Islet of Langerhans (tissue), 1 donor: ENCODE data around the gene GFRA1.

Source experiments
- FAIRE-seq: peaks from one replicate; lab custom pipeline; 2011; peaks lifted over from hg19 to GRCh38; lab: Jason Lieb, UNC

GFRA1 gene

DNA sequence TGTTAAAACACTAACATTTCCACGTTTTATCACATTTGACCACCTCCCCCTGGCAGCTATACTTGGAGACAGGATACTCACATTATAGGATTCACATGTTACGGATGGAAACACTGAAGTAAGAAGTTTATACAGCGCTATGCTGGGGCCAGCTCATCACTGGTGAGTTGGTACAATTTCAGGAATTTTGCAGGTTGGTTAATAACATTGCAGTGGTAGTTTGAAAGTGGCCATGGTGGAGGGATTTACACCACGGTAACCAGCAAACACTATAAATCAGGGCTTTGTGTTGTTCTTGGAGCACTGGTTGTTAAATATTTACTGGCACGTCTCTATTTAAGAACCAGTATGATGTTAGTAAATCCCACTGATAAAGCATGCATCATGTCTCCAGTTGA is 174.0 kb downstream of the GFRA1 start:
- FAIRE-seq: no peak

DNA sequence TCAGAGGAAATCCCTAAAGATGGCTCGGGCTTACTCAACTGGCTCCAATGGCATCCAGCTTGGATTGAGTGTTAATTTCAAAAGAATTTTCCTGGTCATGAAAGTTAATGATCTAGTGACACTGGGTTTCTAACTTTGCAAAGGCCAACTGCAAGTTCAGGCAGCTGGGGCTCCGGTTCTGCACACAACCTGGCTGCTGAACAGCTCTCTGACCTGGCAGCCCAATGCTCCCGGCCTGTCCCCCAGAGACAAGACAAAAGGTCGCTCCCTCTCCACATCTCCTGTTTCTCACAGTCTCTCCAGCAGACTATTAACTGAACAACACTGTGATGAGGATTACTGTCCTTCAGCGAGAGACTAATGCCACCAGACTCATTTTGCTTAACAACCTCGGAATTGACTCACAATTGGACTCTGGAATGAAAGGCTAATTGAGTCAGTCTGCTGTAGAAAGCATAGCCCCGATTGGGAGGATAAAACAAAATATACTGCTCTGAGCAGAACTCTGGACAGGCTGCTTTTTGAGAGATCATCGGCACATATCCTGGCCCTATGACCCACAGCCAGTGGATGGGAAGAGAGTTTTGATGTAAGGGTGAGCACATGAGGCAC is 174.5 kb downstream of the GFRA1 start:
- no peak for FAIRE-seq

DNA sequence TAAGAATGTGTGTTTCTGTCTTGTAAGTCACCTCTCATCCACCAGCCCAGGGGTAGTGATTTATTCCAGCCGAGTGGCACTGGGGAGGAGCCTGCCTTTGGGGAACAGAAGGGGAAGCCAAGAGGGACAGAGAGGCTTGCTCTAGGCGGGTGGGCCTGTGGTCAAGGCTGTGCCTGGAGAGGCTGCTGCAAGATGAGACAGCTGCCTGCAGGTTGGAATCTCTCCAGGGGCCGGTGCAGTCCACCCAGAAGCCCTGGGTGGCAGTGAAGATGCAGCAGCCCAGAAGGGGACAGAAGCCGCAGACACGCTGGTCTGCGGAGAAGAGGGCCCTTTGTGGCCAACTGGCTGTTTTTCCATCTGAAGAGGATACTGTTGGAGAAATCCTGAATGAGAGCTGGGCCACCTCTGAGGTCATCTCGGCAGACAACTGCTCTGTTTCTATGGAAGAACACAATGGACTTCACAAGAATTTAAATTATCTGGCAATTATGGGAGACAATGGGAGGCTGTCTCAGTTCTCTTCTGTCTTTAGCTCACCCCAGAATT is 175.7 kb downstream of the GFRA1 start:
- FAIRE-seq: no peak

DNA sequence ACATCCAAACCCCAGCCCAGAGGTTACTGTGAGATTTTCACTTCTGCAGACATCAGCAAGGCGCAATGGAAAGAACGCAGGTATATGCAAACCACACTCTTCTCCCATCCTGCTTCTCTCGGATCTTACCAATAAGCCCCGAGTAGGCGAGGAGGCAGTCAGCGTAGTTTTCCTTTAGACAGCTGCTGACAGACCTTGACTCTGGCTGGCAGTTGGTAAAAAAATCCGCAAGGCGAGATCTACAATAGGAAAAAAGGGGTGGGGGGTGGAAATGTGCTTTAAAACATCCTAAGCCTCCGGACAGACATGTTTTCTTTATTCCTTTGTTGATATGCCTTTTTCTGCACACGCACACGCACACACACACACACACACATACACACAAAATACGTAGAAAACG is 176.5 kb downstream of the GFRA1 start:
- no peak for FAIRE-seq

DNA sequence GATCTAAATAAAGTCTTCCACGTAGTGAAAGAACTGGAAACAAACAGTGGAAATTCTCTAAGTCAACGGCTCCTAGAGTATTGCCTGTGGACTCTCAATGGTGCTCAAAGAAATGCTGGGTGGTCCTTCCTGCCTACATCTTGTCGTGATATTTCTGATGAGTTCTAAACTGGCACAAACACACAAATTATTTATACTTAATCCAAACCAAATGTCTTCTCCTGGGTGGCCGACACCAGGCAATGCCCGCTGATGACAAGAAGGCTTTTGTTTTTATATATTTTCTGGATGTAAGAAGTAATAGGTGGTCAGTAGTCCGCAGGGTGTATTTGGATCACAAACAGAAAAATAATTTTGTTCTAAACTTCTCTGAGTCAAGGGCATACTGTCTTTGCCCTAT is 178.7 kb downstream of the GFRA1 start:
- FAIRE-seq: no peak

GRCh38 chr10:116093031-116093430 is 180.0 kb downstream of the GFRA1 start:
- FAIRE-seq: no peak

GRCh38 chr10:116088985-116089384 is 184.0 kb downstream of the GFRA1 start:
- no peak for FAIRE-seq

- FAIRE-seq: no peak
Measured at GRCh38 chr10:116085323-116085722, 187.7 kb downstream of the GFRA1 start.

- FAIRE-seq: no peak
Measured at GRCh38 chr10:116084161-116084560, 188.8 kb downstream of the GFRA1 start.

DNA sequence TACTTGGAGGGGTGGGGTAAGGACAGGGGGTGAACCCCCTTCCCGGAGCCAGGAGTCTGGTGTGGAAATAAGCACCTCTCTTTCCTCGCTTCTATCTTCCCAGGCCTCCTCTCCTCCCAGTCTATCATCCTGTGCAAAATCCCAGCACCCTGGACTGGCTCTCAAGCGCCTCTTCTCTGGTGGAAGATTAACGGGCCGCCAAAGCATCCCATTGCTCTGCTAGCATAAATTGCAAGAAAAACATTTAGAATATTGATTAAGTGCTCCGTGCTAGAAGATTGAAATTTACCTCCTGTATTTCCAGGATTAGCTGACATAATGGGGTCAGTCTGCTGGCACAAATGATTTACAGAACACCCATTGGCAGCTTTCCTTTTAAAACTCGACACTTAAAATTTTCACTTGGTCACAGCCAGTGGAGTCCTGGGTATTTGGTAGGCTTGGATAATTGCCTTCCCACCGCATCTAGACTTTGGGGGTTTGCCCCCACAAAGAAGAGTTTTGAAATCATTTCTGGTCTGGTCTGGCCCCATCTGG is 189.7 kb downstream of the GFRA1 start:
- FAIRE-seq: no peak

DNA sequence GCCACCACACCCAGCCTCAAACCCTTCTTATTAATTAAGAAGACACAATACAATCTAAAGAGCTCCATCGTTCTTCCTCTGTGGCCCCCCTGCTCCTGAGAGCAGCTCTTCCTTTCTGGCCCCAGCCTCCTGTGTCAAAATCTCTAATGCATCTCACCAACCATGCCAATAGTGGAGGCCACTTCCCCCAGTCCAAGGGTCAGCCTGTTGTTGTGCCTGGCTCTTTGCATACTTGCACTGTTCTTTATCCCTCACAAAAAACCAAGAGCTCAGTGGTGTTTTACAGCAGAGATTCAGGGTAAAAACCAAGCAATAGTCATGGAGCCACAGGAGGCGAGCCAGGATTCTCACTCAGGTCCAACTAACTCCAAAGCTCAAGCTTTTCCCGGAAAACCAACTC is 190.2 kb downstream of the GFRA1 start:
- no peak for FAIRE-seq

- FAIRE-seq: no peak
Measured at GRCh38 chr10:116082206-116082605, 190.8 kb downstream of the GFRA1 start.

DNA sequence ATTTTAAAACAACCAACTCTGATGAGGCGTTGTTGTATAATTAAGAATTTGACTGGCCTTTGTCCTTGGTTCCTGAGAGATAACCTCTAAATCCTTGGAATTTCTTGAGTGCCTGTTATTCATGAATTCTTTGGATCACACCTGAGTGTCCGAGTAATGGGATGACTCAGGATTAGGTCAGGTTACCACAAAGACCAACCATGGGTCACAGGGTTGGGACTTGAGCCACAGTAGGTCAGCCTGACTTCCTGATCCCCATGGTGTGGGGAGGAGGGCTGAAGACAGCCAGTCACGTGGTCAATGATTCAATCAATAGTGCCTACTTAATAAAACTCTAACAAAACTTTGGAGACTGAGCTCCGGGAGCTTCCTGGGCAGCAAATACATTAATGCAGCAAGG is 192.5 kb downstream of the GFRA1 start:
- no peak for FAIRE-seq

- no peak for FAIRE-seq
Measured at GRCh38 chr10:116079355-116079754, 193.7 kb downstream of the GFRA1 start.

- no peak for FAIRE-seq
Measured at GRCh38 chr10:116076621-116077020, 196.4 kb downstream of the GFRA1 start.

DNA sequence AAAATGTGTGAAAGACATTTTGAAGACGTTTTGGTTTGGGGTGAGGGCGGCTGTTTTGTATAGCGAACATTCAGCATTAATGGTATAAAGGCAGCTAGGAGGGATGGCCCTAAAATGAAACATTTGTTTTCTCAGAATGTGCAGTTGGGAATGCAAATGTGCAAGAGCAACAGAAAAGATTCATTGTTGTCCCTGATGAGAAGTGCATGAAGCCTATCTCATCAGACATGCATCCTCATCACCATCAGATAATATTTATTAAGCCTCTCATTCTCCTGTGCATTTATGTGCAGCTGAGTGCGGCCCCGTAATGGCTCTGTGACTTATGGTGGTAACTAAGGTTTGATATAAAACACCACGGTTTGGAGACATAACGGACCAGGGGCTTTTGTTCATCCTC is 199.5 kb downstream of the GFRA1 start:
- FAIRE-seq: no peak

GRCh38 chr10:116073001-116073400 is 200.0 kb downstream of the GFRA1 start:
- FAIRE-seq: no peak

- FAIRE-seq: no peak
Measured at GRCh38 chr10:116071453-116072148, 201.4 kb downstream of the GFRA1 start.

DNA sequence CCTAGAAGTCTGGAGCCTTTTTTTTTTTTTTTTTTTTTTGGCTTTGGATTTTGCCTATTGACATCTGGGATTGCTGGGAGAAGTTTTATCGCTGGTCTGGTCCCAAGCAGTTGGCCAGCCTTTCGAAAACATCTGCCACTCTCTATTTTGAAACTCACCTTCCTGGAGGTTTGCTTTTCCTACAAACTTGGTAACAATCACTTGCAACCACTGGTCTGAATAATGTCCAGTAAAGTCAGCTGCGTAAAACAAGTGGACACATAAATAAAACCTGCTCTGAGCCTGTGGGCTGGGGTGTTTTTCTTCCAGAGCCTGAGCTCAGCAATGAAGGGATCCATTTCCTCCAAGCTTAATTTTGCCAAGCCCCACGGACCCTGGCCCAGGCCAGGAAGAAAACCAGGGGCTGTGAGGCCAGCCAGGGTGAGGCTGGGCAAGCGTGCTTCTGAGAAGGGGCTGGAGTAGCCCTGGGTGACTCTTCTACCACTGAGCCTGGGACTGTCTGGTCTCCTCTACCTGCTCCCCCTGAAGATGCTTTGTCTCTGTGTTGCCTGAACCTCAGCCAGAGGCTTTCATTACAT is 202.2 kb downstream of the GFRA1 start:
- no peak for FAIRE-seq

- no peak for FAIRE-seq
Measured at GRCh38 chr10:116069856-116070255, 203.2 kb downstream of the GFRA1 start.

DNA sequence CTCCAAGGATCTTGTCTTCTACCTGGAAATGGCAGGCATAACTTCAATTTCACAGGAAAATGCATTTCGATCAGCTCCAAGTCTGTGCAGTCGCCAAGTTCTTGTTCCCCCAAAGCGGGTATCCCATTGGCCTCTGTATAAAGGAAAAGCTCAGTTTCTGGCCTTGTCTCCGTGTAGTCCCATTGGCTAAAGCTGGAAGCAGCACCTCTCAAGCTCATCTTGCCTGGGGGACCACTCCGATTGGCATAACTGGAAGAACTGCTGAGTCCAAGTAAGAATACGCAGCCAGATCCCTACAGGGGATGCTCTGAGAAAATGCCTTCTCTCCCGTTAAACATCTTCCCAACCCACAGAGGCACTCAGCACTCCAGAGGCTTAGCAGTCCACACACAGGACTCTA is 205.2 kb downstream of the GFRA1 start:
- no peak for FAIRE-seq

GRCh38 chr10:116063107-116063506 is 209.9 kb downstream of the GFRA1 start:
- no peak for FAIRE-seq

DNA sequence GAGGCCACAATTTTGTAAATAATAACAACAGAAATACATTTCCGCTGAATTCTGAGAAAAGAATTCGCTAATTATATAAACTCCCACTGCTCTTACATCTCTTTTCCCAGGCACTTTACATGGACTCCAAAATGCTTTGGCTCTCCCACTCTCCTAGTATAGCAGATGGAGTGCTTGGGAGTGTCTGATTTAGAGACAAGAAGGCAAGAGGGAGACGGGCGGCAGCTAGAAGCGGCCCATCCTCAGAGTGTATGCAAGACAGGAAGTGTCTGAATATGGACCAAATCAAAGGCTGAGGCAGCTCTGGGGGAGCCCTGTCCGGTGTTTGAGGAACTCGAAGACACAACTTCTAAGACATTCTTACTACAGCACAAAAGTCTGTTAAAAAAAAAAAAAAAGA is 212.1 kb downstream of the GFRA1 start:
- FAIRE-seq: no peak
